ENCODE results near the gene ZNF473. TPM values are rescaled to one million over a fixed set of nuclear protein-coding genes. Genes with fewer than 3 reads are reported as not detected.

The ZNF473 gene
- total RNA-seq, 1 donor from 2014 or later = 11.8 TPM

DNA sequence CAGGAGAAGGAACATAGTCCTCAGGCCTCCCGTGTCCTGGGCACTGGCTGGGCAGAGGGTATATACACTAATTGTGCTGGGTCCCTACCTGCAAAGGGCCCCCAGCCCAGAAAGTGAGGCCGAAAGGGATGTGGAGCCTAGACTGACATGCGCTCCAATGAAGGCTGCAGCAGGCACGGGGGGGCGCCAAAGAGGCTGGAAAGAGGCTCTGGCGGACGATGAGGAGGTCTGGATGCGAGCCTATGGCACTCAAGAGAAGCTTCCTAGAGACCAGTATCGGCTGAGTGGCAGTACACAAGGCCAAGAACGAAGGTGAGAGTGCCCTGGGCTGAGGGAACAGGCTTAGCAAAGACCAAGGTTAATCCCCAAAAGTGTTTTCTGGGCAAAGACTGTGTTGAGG lies 17.3 kb upstream of the ZNF473 start:
- H3K27me3 Mint-ChIP-seq (ENCODE audit: insufficient read depth) = no peaks in the 10 kb centered on the region
- H3K4me1 Mint-ChIP-seq (ENCODE audit: low read depth) = peaks cover 22% of the 10 kb centered on the region
- H3K4me3 Mint-ChIP-seq = no peak overlapping the region
- intact Hi-C loops (cut with micrococcal nuclease) = no loop called here
- no peak for DNase-seq (ENCODE audit: low spot score)
- no peak overlapping the region for H3K27ac Mint-ChIP-seq
- H3K36me3 Mint-ChIP-seq (ENCODE audit: low read depth) = peaks cover 51% of the 10 kb centered on the region
- no peaks in the 10 kb centered on the region for H3K9me3 Mint-ChIP-seq

DNA sequence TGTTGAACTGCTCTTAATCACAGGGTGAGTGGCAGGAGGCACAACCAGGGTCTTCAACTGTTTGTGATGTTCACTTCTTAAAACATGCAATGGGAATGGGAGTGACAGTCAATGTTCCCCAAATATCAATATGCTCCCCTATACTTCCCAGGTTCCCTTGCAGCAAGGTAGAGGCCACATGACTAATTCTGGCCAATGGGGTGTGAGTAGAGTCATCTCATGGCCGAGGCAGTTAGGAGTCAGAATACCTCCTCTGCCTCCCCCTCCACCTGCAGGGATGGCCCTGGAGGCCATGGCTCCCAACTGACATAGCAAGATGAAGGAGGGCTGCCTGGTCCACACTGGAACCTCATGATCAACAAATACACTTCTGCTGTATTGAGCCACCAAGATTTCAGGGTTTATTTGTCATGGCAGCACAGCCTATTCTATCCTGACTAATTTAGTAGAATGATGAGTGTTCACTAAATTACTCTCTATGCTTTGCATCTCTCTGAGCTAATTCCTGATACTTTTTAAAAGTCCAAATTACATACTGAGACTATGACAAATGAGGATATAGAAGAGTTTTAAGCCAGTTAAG lies 9.5 kb upstream of the ZNF473 start:
- no peaks in the 10 kb centered on the region for H3K27me3 Mint-ChIP-seq (ENCODE audit: insufficient read depth)
- no peak overlapping the region for H3K27ac Mint-ChIP-seq
- no peak overlapping the region for H3K4me3 Mint-ChIP-seq
- H3K4me1 Mint-ChIP-seq (ENCODE audit: low read depth) = peaks cover 7% of the 10 kb centered on the region
- DNase-seq (ENCODE audit: low spot score) = no peak
- intact Hi-C loops (cut with micrococcal nuclease) = no loop called here
- H3K9me3 Mint-ChIP-seq = peaks cover 5% of the 10 kb centered on the region
- H3K36me3 Mint-ChIP-seq (ENCODE audit: low read depth) = peaks cover 45% of the 10 kb centered on the region

DNA sequence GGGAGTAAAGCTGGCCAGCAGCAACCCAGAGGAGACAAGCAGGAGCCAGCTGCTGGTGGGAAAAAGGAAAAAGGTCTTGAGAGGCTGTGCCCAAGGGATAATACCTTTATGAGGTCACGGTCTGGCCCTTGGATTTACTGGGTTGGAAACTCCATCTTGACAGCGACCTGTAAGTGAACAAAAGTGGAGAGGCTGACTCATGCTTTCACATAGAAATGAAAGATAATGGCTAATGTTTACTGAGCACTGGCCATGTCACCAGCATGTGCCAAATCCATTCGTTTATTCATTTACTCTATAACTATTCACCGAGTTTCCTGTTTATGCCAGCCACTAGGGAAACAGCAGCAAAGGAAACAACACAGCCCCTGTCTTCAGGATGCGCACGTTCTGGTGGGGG lies 5.3 kb upstream of the ZNF473 start:
- peaks cover 3% of the 10 kb centered on the region for H3K27me3 Mint-ChIP-seq (ENCODE audit: insufficient read depth)
- DNase-seq (ENCODE audit: low spot score) = no peak
- no peak overlapping the region for H3K27ac Mint-ChIP-seq
- H3K9me3 Mint-ChIP-seq = peaks cover 5% of the 10 kb centered on the region
- H3K4me3 Mint-ChIP-seq = no peak overlapping the region
- H3K36me3 Mint-ChIP-seq (ENCODE audit: low read depth) = peaks cover 23% of the 10 kb centered on the region
- peaks cover 22% of the 10 kb centered on the region for H3K4me1 Mint-ChIP-seq (ENCODE audit: low read depth)
- intact Hi-C loops (cut with micrococcal nuclease) = no loop called here

DNA sequence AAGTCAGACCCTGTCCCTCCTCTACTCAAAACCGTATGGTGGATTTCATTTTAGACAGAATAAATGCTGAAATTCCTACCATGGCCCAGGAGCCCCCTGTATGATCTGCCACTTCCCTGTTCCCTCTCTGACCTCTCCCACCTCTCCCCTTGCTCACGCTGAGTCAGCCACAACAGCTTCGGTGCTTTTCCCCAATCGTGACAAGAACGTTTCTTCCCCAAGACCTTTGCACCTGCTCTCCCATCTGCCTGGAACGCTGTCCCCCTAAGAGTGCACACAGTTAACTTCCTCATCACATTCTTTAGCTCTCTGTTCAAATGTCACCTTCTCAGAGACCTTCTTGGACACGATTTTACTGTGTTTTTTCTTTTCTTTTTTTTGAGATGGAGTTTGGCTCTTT lies 3.0 kb upstream of the ZNF473 start:
- peaks cover 40% of the 10 kb centered on the region for H3K4me1 Mint-ChIP-seq (ENCODE audit: low read depth)
- peaks cover 8% of the 10 kb centered on the region for H3K9me3 Mint-ChIP-seq
- DNase-seq (ENCODE audit: low spot score) = no peak
- no peak overlapping the region for H3K27ac Mint-ChIP-seq
- intact Hi-C loops (cut with micrococcal nuclease) = no loop called here
- peaks cover 6% of the 10 kb centered on the region for H3K27me3 Mint-ChIP-seq (ENCODE audit: insufficient read depth)
- H3K4me3 Mint-ChIP-seq = no peak overlapping the region
- H3K36me3 Mint-ChIP-seq (ENCODE audit: low read depth) = peaks cover 20% of the 10 kb centered on the region

DNA sequence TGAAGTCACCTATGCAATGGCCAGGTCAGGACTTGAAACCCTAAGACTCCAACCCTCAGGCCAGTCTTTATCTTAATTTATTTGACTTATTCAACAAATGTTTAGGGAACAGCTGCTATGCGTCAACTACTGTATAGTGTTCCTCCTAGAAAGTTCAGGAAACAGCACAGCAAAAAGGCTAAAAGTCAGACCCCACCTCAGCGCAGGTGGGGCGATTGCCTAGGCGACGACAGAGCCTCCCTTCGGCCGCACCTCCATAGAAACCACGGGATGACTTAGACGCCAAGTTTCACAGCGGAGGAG lies 1.1 kb upstream of the ZNF473 start:
- Mint-ChIP-seq H3K36me3 (ENCODE audit: low read depth) (peaks cover 16% of the 10 kb centered on the region), H3K27ac (peak overlapping the region; percentile 99), H3K27me3 (ENCODE audit: insufficient read depth) (peaks cover 6% of the 10 kb centered on the region), H3K4me3 (peak overlapping the region; percentile 93), H3K4me1 (ENCODE audit: low read depth) (peaks cover 40% of the 10 kb centered on the region), H3K9me3 (peaks cover 8% of the 10 kb centered on the region)
- no peak for DNase-seq (ENCODE audit: low spot score)
- intact Hi-C loops (cut with micrococcal nuclease) = loop anchor here (1.0 to 5.0 kb wide), 14 partner anchors 20 to 1084 kb away; partner anchors contain the start of genes AKT1S1, CTU1, FUZ and JOSD2

- Mint-ChIP-seq H3K27me3 (ENCODE audit: insufficient read depth) (peaks cover 6% of the 10 kb centered on the region), H3K9me3 (peaks cover 8% of the 10 kb centered on the region)
These were observed 597 bp upstream of the ZNF473 start, which contains the start of gene VRK3 for GRCh38 chr19:50025022-50025793. Gene VRK3, minus strand, starts transcription at chr19:50025372. Its CDS starts 9,210 bp downstream, at chr19:50016162.

DNA sequence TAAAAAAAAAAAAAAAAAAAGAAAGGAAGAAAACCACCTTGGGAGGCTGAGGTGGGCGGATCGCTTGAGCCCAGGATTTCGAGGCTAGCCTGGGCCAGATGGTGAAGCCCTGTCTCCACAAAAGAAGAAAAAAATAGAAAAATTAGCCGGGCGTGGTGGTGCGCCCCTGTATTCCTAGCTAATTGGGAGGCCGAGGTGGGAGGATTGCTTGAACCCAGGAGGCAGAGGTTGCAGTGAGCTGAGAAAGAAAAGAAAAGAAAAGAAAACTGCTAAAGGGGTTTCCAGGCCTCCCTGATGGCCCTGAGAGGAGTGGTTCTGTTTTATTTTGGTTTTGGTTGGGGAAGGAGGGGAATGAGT lies 723 bp downstream of the ZNF473 start:
- no peak for DNase-seq (ENCODE audit: low spot score)
- peak overlapping the region; percentile 76 for H3K27ac Mint-ChIP-seq
- peaks cover 33% of the 10 kb centered on the region for H3K4me1 Mint-ChIP-seq (ENCODE audit: low read depth)
- intact Hi-C loops (cut with micrococcal nuclease) = loop anchor here (5.0 kb wide), 1 partner anchor 434 kb away; the partner anchor contains the start of gene PRR12
- peaks cover 8% of the 10 kb centered on the region for H3K9me3 Mint-ChIP-seq
- peak overlapping the region; percentile 93 for H3K4me3 Mint-ChIP-seq
- peaks cover 21% of the 10 kb centered on the region for H3K36me3 Mint-ChIP-seq (ENCODE audit: low read depth)
- peaks cover 6% of the 10 kb centered on the region for H3K27me3 Mint-ChIP-seq (ENCODE audit: insufficient read depth)

More at GRCh38 chr19:50025022-50025793, 597 bp upstream of the ZNF473 start, which contains the start of gene VRK3:
- H3K27ac Mint-ChIP-seq = peak within 1 kb of the TSS; percentile 99
- H3K4me1 Mint-ChIP-seq (ENCODE audit: low read depth) = peaks cover 40% of the 10 kb centered on the region
- DNase-seq (ENCODE audit: low spot score) = peak; percentile 99
- H3K4me3 Mint-ChIP-seq = peak within 1 kb of the TSS; percentile 93
- intact Hi-C loops (cut with micrococcal nuclease) = loop anchor here (1.0 to 5.0 kb wide), 14 partner anchors 21 to 1083 kb away; partner anchors contain the start of genes AKT1S1, CTU1, FUZ and JOSD2
- peaks cover 16% of the 10 kb centered on the region for H3K36me3 Mint-ChIP-seq (ENCODE audit: low read depth)

GRCh38 chr19:50030225-50030624 lies 4.4 kb downstream of the ZNF473 start:
- Mint-ChIP-seq H3K9me3 (peaks cover 8% of the 10 kb centered on the region), H3K4me3 (no peak overlapping the region), H3K4me1 (ENCODE audit: low read depth) (peaks cover 26% of the 10 kb centered on the region), H3K27me3 (ENCODE audit: insufficient read depth) (peaks cover 5% of the 10 kb centered on the region), H3K27ac (no peak overlapping the region), H3K36me3 (ENCODE audit: low read depth) (peaks cover 49% of the 10 kb centered on the region)
- intact Hi-C loops (cut with micrococcal nuclease) = no loop called here
- no peak for DNase-seq (ENCODE audit: low spot score)

DNA sequence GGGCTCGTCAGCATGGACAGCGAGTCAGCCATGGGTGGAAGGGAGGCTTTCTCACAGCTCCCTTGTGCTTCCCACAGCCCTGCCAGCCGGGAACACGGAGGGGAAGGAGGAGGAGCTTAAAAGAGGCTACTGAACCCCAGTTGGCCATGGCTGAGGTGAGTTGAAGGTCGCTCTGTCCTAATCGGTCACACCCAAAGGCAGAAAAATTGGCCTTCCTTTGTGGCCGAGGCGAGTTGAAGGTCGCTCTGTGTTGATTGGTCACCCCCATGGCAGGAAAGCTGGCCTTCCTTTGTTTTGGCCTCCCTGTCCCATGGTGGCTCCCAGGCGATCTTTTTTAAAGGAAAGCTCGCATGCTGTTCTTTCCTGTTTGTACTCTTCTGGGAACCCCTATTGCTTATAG lies 5.1 kb downstream of the ZNF473 start:
- no peak overlapping the region for H3K4me3 Mint-ChIP-seq
- H3K9me3 Mint-ChIP-seq = peaks cover 6% of the 10 kb centered on the region
- H3K27me3 Mint-ChIP-seq (ENCODE audit: insufficient read depth) = no peaks in the 10 kb centered on the region
- DNase-seq (ENCODE audit: low spot score) = no peak
- peaks cover 51% of the 10 kb centered on the region for H3K36me3 Mint-ChIP-seq (ENCODE audit: low read depth)
- no peak overlapping the region for H3K27ac Mint-ChIP-seq
- intact Hi-C loops (cut with micrococcal nuclease) = no loop called here
- H3K4me1 Mint-ChIP-seq (ENCODE audit: low read depth) = peaks cover 19% of the 10 kb centered on the region

GRCh38 chr19:50036908-50037307 lies 11.1 kb downstream of the ZNF473 start:
- Mint-ChIP-seq H3K27ac (no peak overlapping the region), H3K4me3 (no peak overlapping the region), H3K4me1 (ENCODE audit: low read depth) (peaks cover 3% of the 10 kb centered on the region), H3K9me3 (peaks cover 4% of the 10 kb centered on the region), H3K27me3 (ENCODE audit: insufficient read depth) (no peaks in the 10 kb centered on the region), H3K36me3 (ENCODE audit: low read depth) (peaks cover 71% of the 10 kb centered on the region)
- DNase-seq (ENCODE audit: low spot score) = no peak
- intact Hi-C loops (cut with micrococcal nuclease) = no loop called here

GRCh38 chr19:50039968-50040367 lies 14.2 kb downstream of the ZNF473 start:
- Mint-ChIP-seq H3K4me1 (ENCODE audit: low read depth) (no peaks in the 10 kb centered on the region), H3K27me3 (ENCODE audit: insufficient read depth) (no peaks in the 10 kb centered on the region), H3K4me3 (no peak overlapping the region), H3K9me3 (peaks cover 31% of the 10 kb centered on the region), H3K36me3 (ENCODE audit: low read depth) (peaks cover 73% of the 10 kb centered on the region), H3K27ac (no peak overlapping the region)
- no peak for DNase-seq (ENCODE audit: low spot score)
- intact Hi-C loops (cut with micrococcal nuclease) = no loop called here

GRCh38 chr19:50040967-50041366 lies 15.2 kb downstream of the ZNF473 start:
- Mint-ChIP-seq H3K9me3 (peaks cover 41% of the 10 kb centered on the region), H3K36me3 (ENCODE audit: low read depth) (peaks cover 76% of the 10 kb centered on the region), H3K4me1 (ENCODE audit: low read depth) (no peaks in the 10 kb centered on the region), H3K27ac (no peak overlapping the region), H3K27me3 (ENCODE audit: insufficient read depth) (no peaks in the 10 kb centered on the region), H3K4me3 (no peak overlapping the region)
- intact Hi-C loops (cut with micrococcal nuclease) = no loop called here
- DNase-seq (ENCODE audit: low spot score) = no peak

DNA sequence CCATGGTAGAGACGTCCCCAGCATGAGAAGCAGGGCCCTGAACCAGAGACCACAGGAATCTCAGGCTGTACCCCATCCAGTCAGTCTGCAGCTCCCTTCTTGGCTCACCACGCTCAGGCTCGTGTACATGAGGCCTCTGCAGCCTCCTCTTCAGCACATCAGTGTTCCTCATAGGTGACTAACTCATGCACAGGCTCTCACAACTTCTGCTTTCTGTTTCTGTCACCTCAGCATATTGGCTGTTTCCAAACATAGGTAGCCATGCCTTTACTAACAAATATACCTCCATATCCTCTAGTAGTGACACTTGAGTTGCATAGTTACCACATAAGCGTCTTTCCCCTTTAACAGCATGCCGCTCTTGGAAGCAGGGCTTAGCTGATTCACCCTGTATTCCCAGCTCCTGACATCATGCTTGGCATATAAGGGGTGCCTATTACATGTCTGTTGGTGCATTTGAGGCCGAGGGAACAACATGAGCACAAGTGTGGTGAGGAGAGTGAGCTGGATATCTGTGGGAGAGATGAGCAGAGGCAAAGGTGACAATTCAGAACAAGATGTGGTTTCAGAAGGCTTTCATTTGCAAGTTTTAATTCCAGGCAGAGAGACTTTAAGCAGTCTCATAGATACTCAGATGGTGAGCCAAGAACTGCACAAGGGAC lies 16.7 kb downstream of the ZNF473 start:
- no peak overlapping the region for H3K4me3 Mint-ChIP-seq
- H3K9me3 Mint-ChIP-seq = peaks cover 56% of the 10 kb centered on the region
- H3K36me3 Mint-ChIP-seq (ENCODE audit: low read depth) = peaks cover 79% of the 10 kb centered on the region
- H3K27ac Mint-ChIP-seq = no peak overlapping the region
- no peaks in the 10 kb centered on the region for H3K4me1 Mint-ChIP-seq (ENCODE audit: low read depth)
- intact Hi-C loops (cut with micrococcal nuclease) = no loop called here
- DNase-seq (ENCODE audit: low spot score) = no peak
- no peaks in the 10 kb centered on the region for H3K27me3 Mint-ChIP-seq (ENCODE audit: insufficient read depth)

Measured in activated T-helper 1 cell treated with anti-CD3 and anti-CD28 coated beads, Interleukin-12 subunit alpha, Interleukin-12 subunit beta, Interleukin-2, Interleukin-4 antibody, amounts not matched to agents 30 ng/mL and 10 ng/mL and 1 ng/mL, durations not matched to agents 14 hours and 24 hours and 36 hours (primary cell).